ENCODE data around the gene EIPR1. TPM values are rescaled to one million over a fixed set of nuclear protein-coding genes. Genes with fewer than 3 reads are reported as not detected.

Gene EIPR1
- polyA plus RNA-seq, 1 donor (not counting 4 experiments of a cell fraction or from before 2014, with no cell fraction given) = 44.3 TPM

DNA sequence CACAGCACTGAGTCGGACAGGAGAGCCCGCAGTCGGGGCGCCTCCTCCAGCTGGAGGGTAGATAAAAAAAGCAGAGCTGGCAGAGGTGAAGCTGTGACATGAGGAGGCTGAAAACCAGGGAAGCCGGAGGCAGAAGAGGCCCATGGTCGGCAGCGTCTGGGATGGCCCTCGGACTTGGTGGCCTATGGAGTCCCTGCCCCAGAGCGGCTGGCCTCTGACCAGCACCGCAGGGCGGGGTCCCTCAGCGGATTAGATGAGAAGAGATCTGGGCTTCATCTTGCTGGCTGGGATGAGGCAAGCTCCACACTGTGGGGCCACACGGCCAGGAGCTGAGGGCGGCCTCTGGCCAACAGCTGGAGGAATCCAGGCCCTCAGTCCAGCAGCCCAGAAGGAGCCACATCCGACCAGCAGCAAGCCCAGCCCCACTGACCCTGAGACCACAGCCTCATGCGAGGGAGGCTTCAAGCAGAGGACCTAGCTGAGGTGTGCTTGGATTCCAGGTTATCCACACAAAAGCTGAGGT, 174.1 kb downstream of the EIPR1 start:
- Histone ChIP-seq H2AFZ (ENCODE audit: control insufficient read depth, low read length) (no peak overlapping the region), H4K20me1 (ENCODE audit: control insufficient read depth, extremely low read depth, insufficient read depth, low read length) (no peaks in the 10 kb centered on the region), H3K4me2 (ENCODE audit: control insufficient read depth, extremely low read depth, insufficient read depth, low read depth, low read length) (no peak overlapping the region), H3K9me1 (ENCODE audit: control insufficient read depth, extremely low read depth, insufficient read depth, low read length) (no peaks in the 10 kb centered on the region), H3K9me3 (ENCODE audit: control insufficient read depth, low read depth, low read length) (no peaks in the 10 kb centered on the region), H3K36me3 (ENCODE audit: control insufficient read depth in 2 of 2, extremely low read depth in 1 of 2, insufficient read depth in 2 of 2, low read length in 2 of 2) (peaks cover 0 to 3% of the 10 kb centered on the region in 2 experiments), H3K27me3 (ENCODE audit: control insufficient read depth, extremely low read depth, insufficient read depth, low read length) (no peaks in the 10 kb centered on the region), H3K79me2 (ENCODE audit: control insufficient read depth, insufficient read depth, low read length) (no peaks in the 10 kb centered on the region), H3K4me3 (ENCODE audit: control insufficient read depth in 2 of 3, extremely low read depth in 1 of 3, insufficient read depth in 2 of 3, low read depth in 1 of 3, low read length in 3 of 3) (no peak overlapping the region), H3K9ac (ENCODE audit: control insufficient read depth, extremely low read depth, insufficient read depth, low read length) (no peak overlapping the region), H3K27ac (ENCODE audit: control insufficient read depth, insufficient read depth, low read length) (no peak overlapping the region), H3K4me1 (ENCODE audit: control insufficient read depth, extremely low read depth, insufficient read depth, low read length) (no peaks in the 10 kb centered on the region)
- FAIRE-seq (no peak), DNase-seq (ENCODE audit: low read depth, low spot score) (no peak)
- TF ChIP-seq EZH2 (IDR thresholded peaks at IDR 0.05; ENCODE audit: low read length) = no peak
- TF ChIP-seq, protein P1, sequence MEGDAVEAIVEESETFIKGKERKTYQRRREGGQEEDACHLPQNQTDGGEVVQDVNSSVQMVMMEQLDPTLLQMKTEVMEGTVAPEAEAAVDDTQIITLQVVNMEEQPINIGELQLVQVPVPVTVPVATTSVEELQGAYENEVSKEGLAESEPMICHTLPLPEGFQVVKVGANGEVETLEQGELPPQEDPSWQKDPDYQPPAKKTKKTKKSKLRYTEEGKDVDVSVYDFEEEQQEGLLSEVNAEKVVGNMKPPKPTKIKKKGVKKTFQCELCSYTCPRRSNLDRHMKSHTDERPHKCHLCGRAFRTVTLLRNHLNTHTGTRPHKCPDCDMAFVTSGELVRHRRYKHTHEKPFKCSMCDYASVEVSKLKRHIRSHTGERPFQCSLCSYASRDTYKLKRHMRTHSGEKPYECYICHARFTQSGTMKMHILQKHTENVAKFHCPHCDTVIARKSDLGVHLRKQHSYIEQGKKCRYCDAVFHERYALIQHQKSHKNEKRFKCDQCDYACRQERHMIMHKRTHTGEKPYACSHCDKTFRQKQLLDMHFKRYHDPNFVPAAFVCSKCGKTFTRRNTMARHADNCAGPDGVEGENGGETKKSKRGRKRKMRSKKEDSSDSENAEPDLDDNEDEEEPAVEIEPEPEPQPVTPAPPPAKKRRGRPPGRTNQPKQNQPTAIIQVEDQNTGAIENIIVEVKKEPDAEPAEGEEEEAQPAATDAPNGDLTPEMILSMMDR (optimal IDR thresholded peaks at IDR 0.05 in 1 of 3, IDR thresholded peaks at IDR 0.05 in 1 of 3, conservative IDR thresholded peaks at IDR 0.05 in 1 of 3; ENCODE audit: extremely low read depth in 1 of 3, insufficient read depth in 2 of 3, low read length in 3 of 3) = no peak
- dilution Hi-C loops (cut with MboI; ENCODE audit: extremely low pct_ligation_motif_present, low sequenced_read_pairs) = no loop called here

DNA sequence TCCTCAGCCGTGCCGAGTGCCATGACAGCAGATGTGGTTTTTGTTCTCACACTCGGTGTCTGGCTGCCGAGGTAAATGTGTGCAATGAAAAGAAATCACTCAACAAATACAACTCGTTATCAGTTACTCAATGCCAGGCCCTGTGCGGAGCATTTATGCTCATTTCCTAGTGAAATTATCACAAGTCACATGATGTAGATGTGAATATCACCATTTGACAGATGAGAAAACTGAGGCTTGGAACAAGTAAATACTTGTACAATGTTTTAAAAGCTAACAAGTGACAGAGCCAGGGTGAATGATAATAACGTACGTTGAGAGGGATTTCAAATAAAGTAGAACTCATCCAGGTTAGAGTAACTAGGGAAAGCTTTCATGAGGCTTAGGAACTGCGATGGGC, 174.7 kb downstream of the EIPR1 start:
- no peaks in the 10 kb centered on the region for H3K27me3 ChIP-seq (ENCODE audit: control insufficient read depth, extremely low read depth, insufficient read depth, low read length)
- no peak overlapping the region for H3K4me3 ChIP-seq (ENCODE audit: control insufficient read depth in 2 of 3, extremely low read depth in 1 of 3, insufficient read depth in 2 of 3, low read depth in 1 of 3, low read length in 3 of 3)
- no peak overlapping the region for H3K9ac ChIP-seq (ENCODE audit: control insufficient read depth, extremely low read depth, insufficient read depth, low read length)
- no peaks in the 10 kb centered on the region for H3K9me1 ChIP-seq (ENCODE audit: control insufficient read depth, extremely low read depth, insufficient read depth, low read length)
- H2AFZ ChIP-seq (ENCODE audit: control insufficient read depth, low read length) = no peak overlapping the region
- dilution Hi-C loops (cut with MboI; ENCODE audit: extremely low pct_ligation_motif_present, low sequenced_read_pairs) = no loop called here
- H3K79me2 ChIP-seq (ENCODE audit: control insufficient read depth, insufficient read depth, low read length) = no peaks in the 10 kb centered on the region
- H3K4me1 ChIP-seq (ENCODE audit: control insufficient read depth, extremely low read depth, insufficient read depth, low read length) = no peaks in the 10 kb centered on the region
- H4K20me1 ChIP-seq (ENCODE audit: control insufficient read depth, extremely low read depth, insufficient read depth, low read length) = no peaks in the 10 kb centered on the region
- no peak for TF ChIP-seq EZH2 (IDR thresholded peaks at IDR 0.05; ENCODE audit: low read length)
- TF ChIP-seq, protein P1 (optimal IDR thresholded peaks at IDR 0.05 in 1 of 3, IDR thresholded peaks at IDR 0.05 in 1 of 3, conservative IDR thresholded peaks at IDR 0.05 in 1 of 3; ENCODE audit: extremely low read depth in 1 of 3, insufficient read depth in 2 of 3, low read length in 3 of 3) = no peak
- no peaks in the 10 kb centered on the region for H3K9me3 ChIP-seq (ENCODE audit: control insufficient read depth, low read depth, low read length)
- DNase-seq (ENCODE audit: low read depth, low spot score) (no peak), FAIRE-seq (no peak)
- H3K27ac ChIP-seq (ENCODE audit: control insufficient read depth, insufficient read depth, low read length) = no peak overlapping the region
- peaks cover 0 to 4% of the 10 kb centered on the region in 2 experiments for H3K36me3 ChIP-seq (ENCODE audit: control insufficient read depth in 2 of 2, extremely low read depth in 1 of 2, insufficient read depth in 2 of 2, low read length in 2 of 2)
- H3K4me2 ChIP-seq (ENCODE audit: control insufficient read depth, extremely low read depth, insufficient read depth, low read depth, low read length) = no peak overlapping the region
